OCI-LY7 (cell line): ENCODE measurements around the gene CMTM4.

Source experiments
- EZH2phosphoT487 ChIP-seq: fragments of 200-600 bp; sonication (generic); IDR thresholded peaks from 2 replicates; pipeline ENCODE4 v1.6.1; 2018; ENCODE audit warnings: low read depth, borderline replicate concordance, mild to moderate bottlenecking, mixed run types, antibody characterized with exemption, low read length, moderate library complexity, mixed read lengths
- TF ChIP-seq, protein P1 (sequence below): fragments of 200-600 bp; sonication (generic); conservative IDR thresholded peaks from 2 replicates; pipeline ENCODE4 v1.5.1; 2014; ENCODE audit warnings: mild to moderate bottlenecking, antibody characterized with exemption, low read length, moderate library complexity, mixed read lengths

DNA sequence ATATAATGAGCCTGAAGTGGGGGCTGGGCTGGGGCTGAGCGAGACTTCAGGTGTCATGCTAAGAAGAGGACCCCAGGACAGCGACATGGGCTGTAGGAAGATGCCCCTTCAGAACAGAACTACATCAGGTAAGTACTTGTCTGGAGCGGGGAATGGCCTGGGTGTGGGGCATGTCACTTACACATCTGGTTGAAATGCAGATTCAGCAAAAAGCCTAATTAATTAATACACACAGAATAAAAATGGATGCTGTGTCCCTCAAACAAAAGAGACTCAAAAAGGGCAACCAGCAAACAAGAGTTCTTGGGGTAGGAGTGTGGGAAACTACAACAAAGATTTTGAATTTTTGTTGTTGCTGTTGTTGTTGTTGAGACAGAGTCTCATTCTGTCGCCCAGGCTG, 105.5 kb downstream of the CMTM4 start:
- TF ChIP-seq, protein P1, sequence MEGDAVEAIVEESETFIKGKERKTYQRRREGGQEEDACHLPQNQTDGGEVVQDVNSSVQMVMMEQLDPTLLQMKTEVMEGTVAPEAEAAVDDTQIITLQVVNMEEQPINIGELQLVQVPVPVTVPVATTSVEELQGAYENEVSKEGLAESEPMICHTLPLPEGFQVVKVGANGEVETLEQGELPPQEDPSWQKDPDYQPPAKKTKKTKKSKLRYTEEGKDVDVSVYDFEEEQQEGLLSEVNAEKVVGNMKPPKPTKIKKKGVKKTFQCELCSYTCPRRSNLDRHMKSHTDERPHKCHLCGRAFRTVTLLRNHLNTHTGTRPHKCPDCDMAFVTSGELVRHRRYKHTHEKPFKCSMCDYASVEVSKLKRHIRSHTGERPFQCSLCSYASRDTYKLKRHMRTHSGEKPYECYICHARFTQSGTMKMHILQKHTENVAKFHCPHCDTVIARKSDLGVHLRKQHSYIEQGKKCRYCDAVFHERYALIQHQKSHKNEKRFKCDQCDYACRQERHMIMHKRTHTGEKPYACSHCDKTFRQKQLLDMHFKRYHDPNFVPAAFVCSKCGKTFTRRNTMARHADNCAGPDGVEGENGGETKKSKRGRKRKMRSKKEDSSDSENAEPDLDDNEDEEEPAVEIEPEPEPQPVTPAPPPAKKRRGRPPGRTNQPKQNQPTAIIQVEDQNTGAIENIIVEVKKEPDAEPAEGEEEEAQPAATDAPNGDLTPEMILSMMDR, result no peak
- TF ChIP-seq EZH2phosphoT487, result no peak
